DOHH2 (cell line): Measurements from ENCODE around the gene SLC39A5.

ENCODE experiments used
- EZH2phosphoT487 ChIP-seq: fragments of 200-600 bp; sonication (generic); IDR thresholded peaks from 2 replicates; pipeline ENCODE4 v1.6.1; 2017; ENCODE audit warnings: borderline replicate concordance, mild to moderate bottlenecking, antibody characterized with exemption, low read length, moderate library complexity, mixed read lengths
- TF ChIP-seq, protein P1 (sequence below): fragments of 200-600 bp; sonication (generic); IDR thresholded peaks from one replicate; pipeline ENCODE4 v1.5.1; 2014; ENCODE audit warnings: antibody characterized with exemption, mild to moderate bottlenecking, low read depth, low read length; ENCODE audit not compliant: poor library complexity, severe bottlenecking

DNA sequence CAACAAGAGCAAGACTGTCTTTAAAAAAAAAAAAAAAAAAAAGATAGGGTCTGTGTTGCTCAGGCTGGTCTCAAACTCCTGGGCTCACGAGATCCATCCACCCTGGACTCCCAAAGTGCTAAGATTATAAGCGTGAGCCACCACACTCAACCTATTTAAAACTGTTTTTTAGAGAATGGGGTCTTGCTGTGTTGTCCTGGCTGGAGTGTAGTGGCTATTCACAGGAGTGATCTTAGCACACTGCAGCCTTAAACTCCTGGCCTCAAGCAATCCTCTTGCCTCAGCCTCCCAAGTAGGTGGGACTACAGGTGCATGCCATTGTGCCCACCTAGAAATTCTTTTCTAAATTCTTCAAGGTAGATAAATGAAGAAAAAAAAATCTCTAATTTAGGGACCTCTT lies 44.4 kb downstream of the SLC39A5 start:
- TF ChIP-seq, protein P1, sequence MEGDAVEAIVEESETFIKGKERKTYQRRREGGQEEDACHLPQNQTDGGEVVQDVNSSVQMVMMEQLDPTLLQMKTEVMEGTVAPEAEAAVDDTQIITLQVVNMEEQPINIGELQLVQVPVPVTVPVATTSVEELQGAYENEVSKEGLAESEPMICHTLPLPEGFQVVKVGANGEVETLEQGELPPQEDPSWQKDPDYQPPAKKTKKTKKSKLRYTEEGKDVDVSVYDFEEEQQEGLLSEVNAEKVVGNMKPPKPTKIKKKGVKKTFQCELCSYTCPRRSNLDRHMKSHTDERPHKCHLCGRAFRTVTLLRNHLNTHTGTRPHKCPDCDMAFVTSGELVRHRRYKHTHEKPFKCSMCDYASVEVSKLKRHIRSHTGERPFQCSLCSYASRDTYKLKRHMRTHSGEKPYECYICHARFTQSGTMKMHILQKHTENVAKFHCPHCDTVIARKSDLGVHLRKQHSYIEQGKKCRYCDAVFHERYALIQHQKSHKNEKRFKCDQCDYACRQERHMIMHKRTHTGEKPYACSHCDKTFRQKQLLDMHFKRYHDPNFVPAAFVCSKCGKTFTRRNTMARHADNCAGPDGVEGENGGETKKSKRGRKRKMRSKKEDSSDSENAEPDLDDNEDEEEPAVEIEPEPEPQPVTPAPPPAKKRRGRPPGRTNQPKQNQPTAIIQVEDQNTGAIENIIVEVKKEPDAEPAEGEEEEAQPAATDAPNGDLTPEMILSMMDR: no peak
- TF ChIP-seq EZH2phosphoT487: no peak
